H1 (cell line): ENCODE measurements around the gene CAV3. TPM values are rescaled to one million over a fixed set of nuclear protein-coding genes. Genes with fewer than 3 reads are reported as not detected.

Experiments
- CTBP2 ChIP-seq: IDR thresholded peaks from 2 replicates; pipeline ENCODE4 v1.7.0; 2011; ENCODE audit warnings: borderline replicate concordance, mild to moderate bottlenecking, moderate library complexity, mixed read lengths, low read length; ENCODE audit not compliant: insufficient read depth, insufficient read length
- EGR1 ChIP-seq: IDR thresholded peaks from 2 replicates; pipeline ENCODE4 v1.6.1; 2011; ENCODE audit warnings: low read depth, low read length, borderline replicate concordance
- SRF ChIP-seq: IDR thresholded peaks from 2 replicates; pipeline ENCODE4 v1.6.1; 2011; ENCODE audit warnings: mild to moderate bottlenecking, low read depth, low read length, moderate library complexity
- TBP ChIP-seq: IDR thresholded peaks from 2 replicates; pipeline ENCODE4 v1.6.1; 2011; ENCODE audit warnings: low read depth, low read length, improper control_type of control experiment
- polyA plus RNA-seq, 7 experiments: library from polyadenylated mRNA; depleted of rRNA in 3 of 7; stranded (reverse) in 5 of 7; unstranded in 2 of 7; fragments of >200 nt in 5 of 7; fragments of 200-250 nt in 2 of 7; gene quantifications; 1 replicate in 5 of 7; 2 replicates in 1 of 7; 4 replicates in 1 of 7; pipeline versions ENCODE4 v1.2.1 to v1.2.3, GENCODE V29; 2011 to 2013; ENCODE audit warnings: missing spikeins in 2 of 7, mixed read lengths in 2 of 7
- total RNA-seq: library from RNA; stranded (reverse); fragmentation: NEBNext Ultra II Directional; extraction: Animal tissue kit (Norgen Biotek cat#: 25700); gene quantifications from 2 replicates; pipeline ENCODE4 v1.2.1, GENCODE V29; 2021

Gene CAV3
- total and polyA plus RNA-seq, 2 of the 8 experiments (the other 6 are each of a cell fraction or from before 2014, with no cell fraction given), result not detected

DNA sequence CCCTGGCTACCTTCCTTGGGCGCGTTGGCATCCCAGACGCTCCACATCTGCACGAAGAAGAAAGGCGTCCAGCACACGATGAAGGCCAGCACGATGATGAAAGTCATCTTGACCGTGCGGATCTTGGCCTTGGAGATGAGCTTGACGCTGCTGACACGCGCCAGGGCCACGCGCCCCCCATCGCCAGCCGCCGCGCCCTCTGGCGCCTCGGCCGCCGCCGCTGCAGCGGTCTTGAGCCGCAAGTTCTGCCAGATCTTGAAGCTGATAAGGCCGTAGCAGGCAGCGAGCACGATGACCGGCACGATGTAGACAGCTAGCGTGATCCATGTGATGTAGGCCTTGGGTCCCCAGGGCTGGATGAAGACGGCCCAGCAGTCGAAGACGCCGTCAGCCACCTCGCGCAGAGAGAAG, 33.7 kb downstream of the CAV3 start (continued):
- TF ChIP-seq SRF, result no peak
- TF ChIP-seq TBP, result no peak
- TF ChIP-seq EGR1, result no peak
- no peak for TF ChIP-seq CTBP2
